Aorta (tissue), 5 donors: ENCODE data around the gene NF2. TPM values are rescaled to one million over a fixed set of nuclear protein-coding genes. Genes with fewer than 3 reads are reported as not detected.

Source experiments
- ATAC-seq: fragments of 200-7000 bp; cut with Tn5 transposase; one replicate; pipeline ENCODE4 v1.9.1; 2022; ENCODE audit warnings: moderate library complexity; ENCODE audit not compliant: low FRiP score
- DNase-seq, 2 donors: peaks; one replicate each; pipeline ENCODE4 v3.0.0-alpha.2; 2020
- H3K27ac ChIP-seq, 2 donors: one replicate each; pipeline ENCODE4 v1.5.1; 2013; ENCODE audit warnings: low read length in 2 of 2, mild to moderate bottlenecking in 2 of 2, moderate library complexity in 2 of 2, control low read depth in 1 of 2, inconsistent platforms in 1 of 2, low read depth in 1 of 2
- H3K27me3 ChIP-seq, 2 donors: one replicate each; pipeline ENCODE4 v1.6.1; 2013; ENCODE audit warnings: control low read depth in 1 of 2, low read length in 1 of 2, mild to moderate bottlenecking in 1 of 2, moderate library complexity in 1 of 2; ENCODE audit not compliant: insufficient read depth in 2 of 2, control insufficient read depth in 1 of 2
- H3K36me3 ChIP-seq, 2 donors: one replicate each; pipeline ENCODE4 v1.6.1; 2013; ENCODE audit warnings: control low read depth in 1 of 2, low read length in 1 of 2, mild to moderate bottlenecking in 1 of 2; ENCODE audit not compliant: insufficient read depth in 2 of 2, control insufficient read depth in 1 of 2
- H3K4me1 ChIP-seq, 2 donors: one replicate each; pipeline ENCODE4 v1.6.1; 2013; ENCODE audit warnings: low read length in 2 of 2, control low read depth in 1 of 2, mild to moderate bottlenecking in 1 of 2, moderate library complexity in 1 of 2; ENCODE audit not compliant: insufficient read depth in 2 of 2, control insufficient read depth in 1 of 2
- H3K4me3 ChIP-seq, 2 donors: one replicate each; pipeline ENCODE4 v1.5.1; 2013; ENCODE audit warnings: low read length in 2 of 2, control low read depth in 1 of 2, mild to moderate bottlenecking in 1 of 2
- H3K9me3 ChIP-seq: one replicate; pipeline ENCODE4 v1.6.1; 2013; ENCODE audit warnings: mild to moderate bottlenecking, low read length; ENCODE audit not compliant: control insufficient read depth
- WGBS, 2 donors: extraction: QIAGEN DNeasy Blood & Tissue Kit; methylation state at CpG; one replicate each; pipeline ENCODE4 v1.1.7; 2013; 5-methylcytosine and 5-hydroxymethylcytosine counted together
- intact Hi-C, 2 donors: fragments of 100-400 bp; cut with DNase I; formaldehyde crosslinking; loops; one replicate each; pipeline versions ENCODE4 v1.14.2 to v1.15.0; 2022
- polyA plus RNA-seq, 2 donors: library from polyadenylated mRNA; stranded (reverse); fragments of 200-250 nt; gene quantifications; one replicate each; pipeline ENCODE4 v1.2.3, GENCODE V29; 2013
- total RNA-seq, 2 donors: library from RNA; stranded (reverse); fragmentation: NEBNext Ultra II Directional; extraction: Animal tissue kit (Norgen Biotek cat#: 25700); gene quantifications; one replicate each; pipeline ENCODE4 v1.2.1, GENCODE V29; 2021
- donor health status: healthy with polysubstance abuse.
- donor health status: Bipolar disorder and iron deficiency.
- donor health status: DM: no; HTN: no; CAD: no.
- donor health status: DM: no; HTN: no; CAD: no.
- donor health status: DM: yes; HTN: yes; CAD: no.

The NF2 gene
- total and polyA plus RNA-seq, 4 donors: 5.0 to 35.6 (median 22.4) TPM

- ATAC-seq (no peak), DNase-seq (no peak)
- 38 to 42% methylated on average over 2 of the region's 2 CpGs for WGBS, 2 donors
- Histone ChIP-seq H3K36me3 (no peaks in the 10 kb centered on the region), H3K27me3 (no peaks in the 10 kb centered on the region), H3K27ac (no peak overlapping the region), H3K4me1 (no peaks in the 10 kb centered on the region), H3K9me3 (no peaks in the 10 kb centered on the region), H3K4me3 (no peak overlapping the region)
- intact Hi-C loops: no loop called here
These were observed 4.0 kb downstream of the NF2 start for GRCh38 chr22:29607426-29607825.

DNA sequence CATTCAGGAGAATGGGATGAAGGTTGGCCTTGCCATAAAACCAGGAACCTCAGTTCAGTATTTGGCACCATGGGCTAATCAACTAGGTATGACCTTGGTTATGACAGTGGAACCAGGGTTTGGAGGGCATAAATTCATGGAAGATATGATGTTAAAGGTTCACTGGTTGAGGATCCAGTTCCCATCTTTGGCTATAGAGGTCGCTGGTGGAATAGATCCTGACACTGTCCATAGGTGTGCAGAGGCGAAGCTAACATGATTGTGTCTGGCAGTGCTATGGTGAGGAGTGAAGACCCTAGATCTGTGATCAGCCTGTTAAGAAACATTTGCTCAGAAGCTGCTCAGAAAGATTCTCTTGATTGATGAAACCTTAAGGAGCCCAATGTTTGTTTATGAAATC, 5.7 kb downstream of the NF2 start:
- Histone ChIP-seq H3K27me3 (no peaks in the 10 kb centered on the region), H3K36me3 (no peaks in the 10 kb centered on the region), H3K9me3 (no peaks in the 10 kb centered on the region), H3K4me3 (no peak overlapping the region), H3K4me1 (no peaks in the 10 kb centered on the region), H3K27ac (no peak overlapping the region)
- WGBS, 2 donors: 54 to 65% methylated on average over 2 of the region's 2 CpGs
- ATAC-seq (no peak), DNase-seq (no peak)
- intact Hi-C loops: no loop called here

- WGBS, 2 donors: 76 to 79% methylated on average over 1 of the region's 1 CpG
These were observed 7.3 kb downstream of the NF2 start for GRCh38 chr22:29610780-29611179.

DNA sequence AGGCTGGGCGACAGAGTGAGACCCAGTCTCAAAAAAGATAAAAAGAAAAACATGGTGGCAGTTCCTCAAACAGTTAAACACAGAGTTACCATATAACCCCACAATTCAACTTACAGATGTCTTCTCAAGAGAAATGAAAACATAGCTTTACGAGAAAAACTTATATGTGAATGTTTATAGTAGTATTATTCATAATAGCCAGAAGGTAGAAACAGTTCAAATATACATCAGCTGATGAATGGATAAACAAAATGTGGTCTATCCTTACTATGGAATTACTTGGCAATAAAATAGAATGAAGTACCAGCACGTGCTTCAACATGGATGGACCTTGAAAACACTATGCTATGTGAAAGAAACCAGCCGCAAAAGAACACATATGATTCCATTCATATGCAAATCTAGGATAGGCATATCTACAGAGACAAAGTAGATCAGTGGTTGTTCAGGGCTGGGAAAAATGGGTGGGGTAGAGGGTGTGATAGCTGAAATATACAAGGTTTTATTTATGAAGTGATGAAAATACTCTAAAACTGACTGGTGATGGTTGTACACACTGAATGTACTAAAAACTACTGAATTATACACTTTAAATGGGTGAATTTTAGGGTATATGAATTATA, 12.4 kb downstream of the NF2 start:
- no peak for ATAC-seq
- Histone ChIP-seq H3K4me1 (peaks cover 0 to 3% of the 10 kb centered on the region in 2 donors), H3K36me3 (no peaks in the 10 kb centered on the region), H3K27ac (no peak overlapping the region), H3K27me3 (no peaks in the 10 kb centered on the region), H3K9me3 (no peaks in the 10 kb centered on the region), H3K4me3 (no peak overlapping the region)
- intact Hi-C loops: no loop called here
- WGBS, 2 donors: 92 to 95% methylated on average over 4 of the region's 4 CpGs
- DNase-seq: no peak

More at GRCh38 chr22:29610780-29611179, 7.3 kb downstream of the NF2 start:
- no peaks in the 10 kb centered on the region for H3K4me1 ChIP-seq
- no peak for ATAC-seq
- H3K36me3 ChIP-seq: no peaks in the 10 kb centered on the region
- no peaks in the 10 kb centered on the region for H3K9me3 ChIP-seq
- no peak overlapping the region for H3K27ac ChIP-seq
- H3K27me3 ChIP-seq: no peaks in the 10 kb centered on the region
- intact Hi-C loops: no loop called here
- DNase-seq: no peak
- no peak overlapping the region for H3K4me3 ChIP-seq

GRCh38 chr22:29617922-29618629, 14.6 kb downstream of the NF2 start:
- H3K4me1 ChIP-seq: peaks cover 0 to 6% of the 10 kb centered on the region in 2 donors
- WGBS, 2 donors: 8 to 20% methylated on average over 2 of the region's 2 CpGs
- H3K9me3 ChIP-seq: no peaks in the 10 kb centered on the region
- no peak for DNase-seq
- intact Hi-C loops: no loop called here
- H3K27ac ChIP-seq: no peak overlapping the region
- H3K27me3 ChIP-seq: no peaks in the 10 kb centered on the region
- H3K36me3 ChIP-seq: no peaks in the 10 kb centered on the region
- no peak overlapping the region for H3K4me3 ChIP-seq
- no peak for ATAC-seq

DNA sequence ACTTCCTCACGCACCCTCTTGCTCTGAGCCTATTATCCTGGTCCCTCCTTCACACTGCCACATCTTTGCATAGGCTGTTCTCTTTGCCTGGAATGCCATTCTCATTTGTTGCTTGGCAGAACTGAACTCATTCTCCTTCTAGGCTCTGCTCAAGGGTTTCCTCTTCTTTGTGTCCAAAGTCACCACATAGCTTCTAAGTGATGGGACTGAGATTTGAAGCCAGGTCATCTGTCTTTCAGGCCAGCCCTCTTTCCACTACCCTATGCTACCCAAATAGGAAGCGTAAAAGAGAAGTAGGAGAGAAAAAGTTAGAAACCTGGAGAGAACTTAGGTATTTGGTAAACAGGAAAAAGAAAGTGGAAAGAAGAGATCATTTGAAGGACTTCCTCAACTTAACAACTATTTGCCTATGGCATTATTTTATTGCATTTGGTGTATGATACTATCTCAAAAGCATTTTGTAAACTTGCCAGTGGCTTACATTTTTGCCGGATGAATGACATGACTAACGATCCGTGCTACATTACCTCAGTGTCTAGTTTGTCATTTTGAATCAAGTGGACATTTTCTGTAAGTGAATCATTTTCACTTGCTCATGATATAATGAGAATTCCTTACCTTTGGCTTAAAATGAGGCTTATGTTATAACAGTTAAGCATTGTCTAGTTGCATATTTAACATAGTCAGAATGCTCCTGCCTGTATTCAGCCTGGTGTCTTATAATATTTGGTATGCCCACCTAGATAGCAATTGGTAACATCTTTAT, 18.5 kb downstream of the NF2 start:
- WGBS, 2 donors: 21 to 31% methylated on average over 5 of the region's 5 CpGs
- Histone ChIP-seq H3K9me3 (no peaks in the 10 kb centered on the region), H3K27ac (no peak overlapping the region), H3K27me3 (no peaks in the 10 kb centered on the region), H3K4me1 (peaks cover 0 to 6% of the 10 kb centered on the region in 2 donors), H3K4me3 (no peak overlapping the region), H3K36me3 (no peaks in the 10 kb centered on the region)
- intact Hi-C loops: no loop called here
- ATAC-seq (no peak), DNase-seq (no peak)

DNA sequence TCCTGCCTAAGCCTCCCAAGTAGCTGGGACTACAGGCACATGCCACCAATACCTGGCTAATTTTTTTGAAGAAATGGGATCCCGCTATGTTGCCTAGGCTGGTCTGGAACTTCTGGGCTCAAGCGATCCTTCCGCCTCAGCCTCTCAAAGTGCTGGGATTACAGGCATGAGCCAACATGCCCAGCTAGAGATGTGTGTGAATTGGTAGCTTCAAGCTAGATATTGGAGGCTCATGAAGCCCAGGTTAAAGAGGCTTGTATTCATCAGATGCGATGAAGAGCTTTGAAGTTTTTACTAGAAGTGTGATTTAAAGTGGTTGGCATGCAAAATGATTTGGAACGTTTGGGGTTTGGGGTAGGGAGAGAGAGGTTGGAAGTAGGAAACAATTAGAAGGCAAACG, 19.6 kb downstream of the NF2 start:
- Histone ChIP-seq H3K36me3 (no peaks in the 10 kb centered on the region), H3K4me3 (no peak overlapping the region), H3K4me1 (peaks cover 0 to 6% of the 10 kb centered on the region in 2 donors), H3K9me3 (no peaks in the 10 kb centered on the region), H3K27me3 (no peaks in the 10 kb centered on the region), H3K27ac (no peak overlapping the region)
- intact Hi-C loops: no loop called here
- ATAC-seq: no peak
- WGBS, 2 donors: 82% methylated on average over 6 of the region's 6 CpGs
- no peak for DNase-seq

- intact Hi-C loops: no loop called here
- DNase-seq (no peak), ATAC-seq (no peak)
- Histone ChIP-seq H3K9me3 (no peaks in the 10 kb centered on the region), H3K27me3 (no peaks in the 10 kb centered on the region), H3K36me3 (no peaks in the 10 kb centered on the region), H3K4me3 (no peak overlapping the region), H3K4me1 (peaks cover 0 to 4% of the 10 kb centered on the region in 2 donors), H3K27ac (no peak overlapping the region)
- 75 to 77% methylated on average over 6 of the region's 6 CpGs for WGBS, 2 donors
These were observed 20.2 kb downstream of the NF2 start for GRCh38 chr22:29623553-29624169.
